Ectodermal cell (in vitro differentiated cells): Measurements from ENCODE around the gene CCNK.

Experiments used
- H3K27ac ChIP-seq: 2 replicates; pipeline ENCODE4 v1.7.0; 2013; ENCODE audit warnings: mild to moderate bottlenecking, low read depth, low read length; ENCODE audit not compliant: insufficient read depth, poor library complexity, severe bottlenecking
- H3K27me3 ChIP-seq: 2 replicates; pipeline ENCODE4 v1.7.0; 2013; ENCODE audit warnings: mild to moderate bottlenecking, low read length; ENCODE audit not compliant: insufficient read depth, control insufficient read depth, poor library complexity, severe bottlenecking
- H3K36me3 ChIP-seq: one replicate; pipeline ENCODE4 v1.7.0; 2013; ENCODE audit warnings: low read length; ENCODE audit not compliant: control insufficient read depth, insufficient read depth
- H3K4me1 ChIP-seq: one replicate; pipeline ENCODE4 v1.7.0; 2013; ENCODE audit warnings: low read length; ENCODE audit not compliant: control insufficient read depth, insufficient read depth
- H3K4me3 ChIP-seq: 2 replicates; pipeline ENCODE4 v1.7.0; 2013; ENCODE audit warnings: low read depth, low read length, control low read depth; ENCODE audit not compliant: insufficient read depth
- H3K9me3 ChIP-seq: 2 replicates; pipeline ENCODE4 v1.7.0; 2013; ENCODE audit warnings: mild to moderate bottlenecking, low read length, moderate library complexity; ENCODE audit not compliant: control insufficient read depth
- WGBS, 2 experiments: methylation state at CpG; one replicate each; pipeline ENCODE4 v1.1.7; 2013; ENCODE audit warnings: missing lambda C conversion rate in 2 of 2; 5-methylcytosine and 5-hydroxymethylcytosine counted together

The CCNK gene

GRCh38 chr14:99534333-99534732 is 53.1 kb downstream of the CCNK start:
- Histone ChIP-seq H3K9me3 (no peaks in the 10 kb centered on the region), H3K36me3 (no peaks in the 10 kb centered on the region), H3K4me3 (no peak overlapping the region), H3K27ac (peak overlapping the region; percentile 89), H3K4me1 (peaks cover 79% of the 10 kb centered on the region), H3K27me3 (no peaks in the 10 kb centered on the region)
- WGBS, 2 experiments = 43 to 46% methylated on average over 6 of the region's 6 CpGs

- no peaks in the 10 kb centered on the region for H3K36me3 ChIP-seq
- peaks cover 77% of the 10 kb centered on the region for H3K4me1 ChIP-seq
- H3K9me3 ChIP-seq = no peaks in the 10 kb centered on the region
- WGBS, 2 experiments = 59 to 63% methylated on average over 13 of the region's 13 CpGs
- no peak overlapping the region for H3K4me3 ChIP-seq
- peak overlapping the region; percentile 89 for H3K27ac ChIP-seq
- H3K27me3 ChIP-seq = no peaks in the 10 kb centered on the region
Observed at GRCh38 chr14:99534863-99535262, 53.7 kb downstream of the CCNK start.

GRCh38 chr14:99535448-99535847 is 54.2 kb downstream of the CCNK start:
- Histone ChIP-seq H3K4me1 (peaks cover 76% of the 10 kb centered on the region), H3K27me3 (no peaks in the 10 kb centered on the region), H3K36me3 (no peaks in the 10 kb centered on the region), H3K27ac (peak overlapping the region; percentile 53), H3K9me3 (no peaks in the 10 kb centered on the region), H3K4me3 (no peak overlapping the region)
- WGBS, 2 experiments = 77 to 85% methylated on average over 8 of the region's 8 CpGs

GRCh38 chr14:99535908-99536778 is 54.9 kb downstream of the CCNK start:
- 94 to 95% methylated on average over 24 of the region's 24 CpGs for WGBS, 2 experiments
- H3K4me3 ChIP-seq = no peak overlapping the region
- H3K9me3 ChIP-seq = no peaks in the 10 kb centered on the region
- peaks cover 71% of the 10 kb centered on the region for H3K4me1 ChIP-seq
- no peaks in the 10 kb centered on the region for H3K36me3 ChIP-seq
- H3K27me3 ChIP-seq = no peaks in the 10 kb centered on the region
- H3K27ac ChIP-seq = peak overlapping the region; percentile 53

GRCh38 chr14:99537399-99537798 is 56.2 kb downstream of the CCNK start:
- peaks cover 81% of the 10 kb centered on the region for H3K4me1 ChIP-seq
- WGBS, 2 experiments = 61 to 63% methylated on average over 6 of the region's 6 CpGs

GRCh38 chr14:99538275-99538674 is 57.1 kb downstream of the CCNK start:
- no peaks in the 10 kb centered on the region for H3K9me3 ChIP-seq
- 72 to 73% methylated on average over 9 of the region's 9 CpGs for WGBS, 2 experiments
- H3K36me3 ChIP-seq = no peaks in the 10 kb centered on the region
- no peak overlapping the region for H3K4me3 ChIP-seq
- no peaks in the 10 kb centered on the region for H3K27me3 ChIP-seq
- H3K27ac ChIP-seq = no peak overlapping the region
- H3K4me1 ChIP-seq = peaks cover 83% of the 10 kb centered on the region

More at GRCh38 chr14:99537399-99537798, 56.2 kb downstream of the CCNK start:
- H3K27ac ChIP-seq = no peak overlapping the region
- H3K4me3 ChIP-seq = no peak overlapping the region
- H3K36me3 ChIP-seq = no peaks in the 10 kb centered on the region
- H3K9me3 ChIP-seq = no peaks in the 10 kb centered on the region
- H3K27me3 ChIP-seq = no peaks in the 10 kb centered on the region

GRCh38 chr14:99538733-99539132 is 57.5 kb downstream of the CCNK start:
- Histone ChIP-seq H3K36me3 (no peaks in the 10 kb centered on the region), H3K9me3 (no peaks in the 10 kb centered on the region), H3K4me3 (no peak overlapping the region), H3K27me3 (no peaks in the 10 kb centered on the region), H3K27ac (no peak overlapping the region), H3K4me1 (peaks cover 79% of the 10 kb centered on the region)
- 73 to 75% methylated on average over 5 of the region's 5 CpGs for WGBS, 2 experiments

- 92 to 96% methylated on average over 9 of the region's 9 CpGs for WGBS, 2 experiments
- Histone ChIP-seq H3K27me3 (no peaks in the 10 kb centered on the region), H3K9me3 (no peaks in the 10 kb centered on the region), H3K27ac (no peak overlapping the region), H3K36me3 (no peaks in the 10 kb centered on the region), H3K4me3 (no peak overlapping the region), H3K4me1 (peaks cover 75% of the 10 kb centered on the region)
Observed at GRCh38 chr14:99539491-99539890, 58.3 kb downstream of the CCNK start.

GRCh38 chr14:99540196-99541032 is 59.2 kb downstream of the CCNK start:
- H3K4me1 ChIP-seq = peaks cover 75% of the 10 kb centered on the region
- no peaks in the 10 kb centered on the region for H3K27me3 ChIP-seq
- H3K4me3 ChIP-seq = no peak overlapping the region
- no peaks in the 10 kb centered on the region for H3K9me3 ChIP-seq
- WGBS, 2 experiments = 69 to 72% methylated on average over 15 of the region's 15 CpGs
- H3K36me3 ChIP-seq = no peaks in the 10 kb centered on the region
- no peak overlapping the region for H3K27ac ChIP-seq

- 92 to 96% methylated on average over 10 of the region's 10 CpGs for WGBS, 2 experiments
- Histone ChIP-seq H3K36me3 (no peaks in the 10 kb centered on the region), H3K4me1 (peaks cover 75% of the 10 kb centered on the region), H3K27me3 (no peaks in the 10 kb centered on the region), H3K27ac (no peak overlapping the region), H3K4me3 (no peak overlapping the region), H3K9me3 (no peaks in the 10 kb centered on the region)
Observed at GRCh38 chr14:99541211-99541610, 60.0 kb downstream of the CCNK start.
